Activated CD4-positive, CD25-positive, alpha-beta regulatory T cell (primary cell): Measurements from ENCODE around the gene LHX4.

Experiments used
- DNase-seq, 4 experiments: peaks; one replicate each; lab custom pipeline; 2025; lab: John Stamatoyannopoulos, UW

The LHX4 gene

DNA sequence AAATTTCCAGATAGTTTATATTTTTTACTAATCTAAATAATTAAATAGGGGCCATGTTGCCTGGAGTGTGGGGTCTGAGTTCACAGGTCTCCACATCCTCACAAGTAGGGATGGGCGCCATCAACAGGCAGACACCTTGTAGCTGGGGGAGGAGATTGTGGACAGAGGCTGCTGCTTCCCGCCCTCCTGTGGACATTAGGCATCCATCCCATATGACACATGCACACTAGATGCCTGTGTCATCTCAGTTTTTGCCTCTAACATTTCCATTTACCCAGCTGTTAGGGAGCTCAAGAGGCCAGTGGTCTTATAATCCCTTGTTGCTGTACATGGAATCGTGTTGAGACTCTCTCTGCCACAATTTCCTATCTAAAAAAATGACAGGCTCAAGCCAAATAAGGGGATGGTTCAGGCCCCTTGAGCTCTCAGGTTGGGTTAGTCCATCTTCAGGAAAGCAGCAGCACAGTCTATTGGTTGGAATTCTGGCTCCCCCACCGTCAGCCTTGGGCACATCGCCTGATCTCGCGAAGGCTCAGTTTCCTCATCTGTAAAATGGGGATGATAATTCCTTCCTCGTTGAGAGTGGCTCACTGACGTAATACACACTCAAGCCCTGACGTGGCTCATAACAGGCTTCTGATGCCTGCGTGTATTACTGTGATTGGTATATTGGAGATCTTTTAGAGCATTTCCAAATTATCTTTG lies 13.6 kb downstream of the LHX4 start:
- no peak for DNase-seq

GRCh38 chr1:180244840-180245239 lies 14.8 kb downstream of the LHX4 start:
- no peak for DNase-seq

DNA sequence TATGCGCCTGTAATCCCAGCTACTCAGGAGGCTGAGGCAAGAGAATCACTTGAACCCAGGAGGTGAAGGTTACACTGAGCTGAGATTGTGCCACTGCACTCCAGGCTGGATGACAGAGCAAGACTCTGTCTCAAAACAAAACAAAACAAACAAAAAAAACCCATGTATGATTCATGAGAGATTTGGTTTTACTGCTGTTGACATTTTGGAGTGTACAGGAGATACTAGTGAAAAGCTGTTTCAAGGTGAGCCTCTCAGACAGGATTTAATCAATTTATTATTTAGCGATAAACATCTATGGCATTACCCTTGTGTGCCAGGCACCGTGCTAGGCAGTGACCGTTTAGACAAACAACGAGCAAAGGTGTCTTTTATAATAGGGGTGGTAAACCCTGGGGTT lies 16.5 kb downstream of the LHX4 start:
- DNase-seq: no peak

DNA sequence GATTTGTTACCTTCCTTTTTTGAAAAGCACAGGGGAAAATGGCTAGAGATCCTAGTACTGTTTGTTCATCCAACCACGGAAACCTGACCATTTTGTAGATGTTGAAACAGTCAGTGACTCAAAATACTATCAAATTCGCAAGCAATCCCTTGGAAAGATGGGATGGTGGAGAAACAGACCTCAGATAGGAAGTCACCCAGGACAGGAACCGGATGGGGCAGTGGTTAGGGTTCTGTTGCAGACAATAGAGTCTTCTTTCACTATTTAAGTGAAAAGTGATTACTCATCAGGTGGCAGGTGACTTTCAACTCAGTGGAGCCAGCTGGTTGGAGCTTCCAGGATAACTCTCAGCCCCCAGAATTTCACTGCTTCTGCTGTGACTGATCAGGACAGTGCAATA lies 17.0 kb downstream of the LHX4 start:
- DNase-seq: no peak

DNA sequence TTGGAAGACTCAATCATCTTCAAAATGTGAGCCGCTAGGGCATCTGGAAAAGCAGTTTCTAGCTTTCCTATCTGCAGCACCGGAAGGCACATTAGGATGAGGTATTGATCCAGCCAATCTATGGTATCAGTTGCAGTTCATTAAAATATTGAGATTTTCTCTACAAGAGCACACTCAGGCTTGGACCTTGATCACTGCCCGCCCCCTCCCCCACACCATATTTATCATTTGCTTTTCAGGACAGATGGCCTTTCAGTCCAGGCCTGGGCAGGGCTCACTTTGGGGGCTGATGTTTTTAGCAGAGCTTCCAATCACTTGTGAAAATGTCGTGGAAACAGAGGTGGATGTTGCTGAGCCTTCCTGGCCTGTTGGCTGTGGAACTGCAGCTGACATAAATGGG lies 17.5 kb downstream of the LHX4 start:
- DNase-seq: no peak

GRCh38 chr1:180248176-180248575 lies 18.1 kb downstream of the LHX4 start:
- DNase-seq: no peak

DNA sequence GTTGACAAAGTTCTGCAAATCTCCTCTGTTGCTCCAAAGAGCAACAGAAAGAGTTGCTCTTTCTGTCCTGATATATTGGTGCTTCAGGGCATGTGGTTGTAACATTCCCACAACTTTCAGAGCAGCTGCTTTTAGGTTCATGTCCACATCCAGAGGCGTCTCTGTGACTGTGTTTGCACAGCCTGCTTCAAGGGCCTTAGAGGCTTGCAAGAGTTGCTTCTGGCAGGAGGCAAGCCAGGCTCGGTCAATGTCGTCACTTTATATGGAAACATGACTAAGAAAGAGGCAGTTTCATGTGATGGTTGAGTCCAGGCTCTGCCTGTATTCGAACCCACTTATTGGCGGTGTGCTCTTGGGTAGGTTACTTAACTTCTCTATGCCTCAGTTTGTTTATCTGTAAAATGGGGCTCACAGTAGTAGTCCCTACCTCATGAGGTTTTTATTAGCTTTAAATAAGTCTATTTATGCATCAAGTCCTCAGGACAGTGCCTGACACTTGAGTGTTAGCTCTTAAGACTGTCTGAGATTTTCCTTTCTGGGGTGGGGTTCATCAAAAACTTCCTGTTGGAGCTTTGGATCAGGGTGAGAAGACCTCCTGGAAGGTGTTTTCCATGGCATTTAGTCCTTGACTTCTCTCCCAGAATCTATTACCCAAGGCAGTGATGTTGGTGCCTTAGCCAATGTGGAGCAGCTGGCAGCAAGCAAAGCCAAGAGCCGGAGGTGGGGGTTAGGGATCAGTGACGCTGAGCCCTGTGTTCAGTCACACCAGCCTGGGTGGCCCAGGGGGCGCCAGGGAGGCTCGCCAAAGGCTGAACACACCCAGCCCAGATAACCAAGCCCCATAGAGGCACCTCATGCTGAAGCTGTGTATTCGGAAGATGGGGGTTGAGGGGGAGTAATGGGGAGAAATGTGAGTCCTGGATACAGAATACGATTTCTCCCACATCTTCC lies 18.9 kb downstream of the LHX4 start:
- no peak for DNase-seq

- no peak for DNase-seq
Observed at GRCh38 chr1:180249725-180250498, 19.8 kb downstream of the LHX4 start.

GRCh38 chr1:180250499-180250770 lies 20.4 kb downstream of the LHX4 start:
- no peak for DNase-seq

- DNase-seq: no peak
Observed at GRCh38 chr1:180250883-180251509, 20.9 kb downstream of the LHX4 start.

DNA sequence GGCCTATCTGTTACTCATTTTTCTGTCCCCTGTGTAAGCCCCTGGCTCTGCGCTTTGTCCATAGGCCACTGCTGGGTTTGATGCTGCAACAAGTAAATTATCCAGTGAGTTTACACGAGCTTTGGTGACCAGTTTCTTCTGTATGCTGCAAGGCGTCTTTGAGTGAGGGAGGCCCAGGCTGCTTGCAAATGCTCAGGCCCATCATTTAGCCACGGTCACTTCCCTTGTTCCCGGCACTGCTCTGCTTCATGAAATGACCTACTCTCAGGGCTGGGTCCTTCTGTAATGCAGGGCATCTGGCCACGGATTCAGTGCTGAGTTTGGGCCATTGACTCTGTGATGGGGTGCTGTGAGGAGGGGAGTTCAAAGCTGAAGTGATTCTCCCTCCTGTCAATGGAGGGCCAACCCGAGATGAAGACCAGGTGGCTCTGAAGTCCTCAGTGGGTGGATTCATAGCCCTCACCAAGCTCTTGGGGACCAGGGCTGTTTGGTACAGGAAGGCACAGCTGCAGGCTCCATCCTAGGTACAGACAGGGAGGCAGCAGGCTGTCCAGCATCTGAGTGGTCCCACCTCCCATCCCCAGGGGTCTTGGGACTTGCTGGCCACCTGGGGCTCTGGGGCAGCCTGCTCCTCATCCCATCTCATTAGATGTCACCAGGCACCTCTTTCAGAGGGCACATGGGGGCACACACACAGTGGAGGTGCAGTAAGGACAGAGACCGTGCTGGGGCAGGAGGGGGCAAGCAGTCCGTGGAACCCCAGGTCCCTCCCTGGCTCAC lies 21.7 kb downstream of the LHX4 start:
- no peak for DNase-seq

DNA sequence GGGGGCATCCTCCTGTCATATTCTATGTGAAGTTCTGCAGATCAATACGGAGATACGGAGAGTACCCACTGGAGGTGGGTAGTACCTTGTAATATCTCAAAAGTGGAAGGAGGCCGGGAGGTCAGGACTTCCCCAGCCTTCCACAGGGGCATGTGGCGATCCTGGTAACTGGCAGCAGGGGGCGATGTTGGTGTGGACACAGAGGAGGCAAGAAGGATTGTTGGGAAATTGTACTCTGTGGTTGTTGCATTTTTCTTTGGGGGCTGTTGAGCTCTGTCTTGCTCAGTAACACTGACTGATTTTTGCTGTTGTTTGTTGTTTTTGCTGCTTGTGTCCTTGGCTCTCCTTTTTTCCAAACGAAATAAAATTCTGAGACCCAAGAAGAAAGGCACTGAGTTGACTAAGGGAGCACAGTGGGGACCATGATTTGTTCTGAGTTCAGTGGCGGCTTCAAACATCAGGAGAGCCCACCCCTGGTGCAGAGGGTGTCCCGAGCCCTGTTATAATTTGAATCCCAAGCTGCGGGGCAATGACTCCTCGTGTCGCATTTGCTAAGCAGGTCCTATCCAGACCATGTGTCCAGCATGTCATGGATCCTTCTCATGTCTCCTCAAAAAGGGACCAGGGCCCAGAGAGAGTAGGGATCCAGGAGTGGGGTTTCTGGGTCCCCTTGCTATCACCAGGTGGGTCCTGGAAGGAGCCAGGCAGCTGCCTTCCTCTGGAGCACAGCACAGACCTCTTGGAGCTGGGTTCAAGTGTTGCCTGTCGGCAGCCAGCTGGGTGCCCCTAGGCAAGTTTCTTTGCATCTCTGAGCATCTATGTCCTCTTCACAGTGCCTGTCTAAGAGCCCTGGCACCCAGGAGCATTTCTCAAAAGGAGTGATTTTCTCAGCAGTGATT lies 22.8 kb downstream of the LHX4 start:
- peak; percentile 12 to 55 (median 34) for DNase-seq

- DNase-seq: no peak
Observed at GRCh38 chr1:180253585-180254495, 23.8 kb downstream of the LHX4 start.

DNA sequence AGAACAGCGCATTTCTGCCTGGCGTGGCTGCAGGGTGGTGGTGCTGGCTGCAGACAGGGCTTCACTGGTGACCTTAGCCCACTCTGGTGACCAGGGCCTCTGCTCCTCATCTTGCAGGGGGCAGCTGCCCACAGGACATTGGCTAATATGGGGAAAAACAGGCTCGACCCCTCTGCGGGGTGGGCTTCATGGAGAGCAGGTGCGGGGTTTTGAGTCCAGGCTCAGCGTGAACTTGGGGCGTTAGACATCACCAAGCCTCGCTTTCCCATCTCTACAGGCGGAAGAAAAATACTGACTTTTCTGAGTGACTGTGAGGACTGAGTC lies 24.4 kb downstream of the LHX4 start:
- DNase-seq: no peak

DNA sequence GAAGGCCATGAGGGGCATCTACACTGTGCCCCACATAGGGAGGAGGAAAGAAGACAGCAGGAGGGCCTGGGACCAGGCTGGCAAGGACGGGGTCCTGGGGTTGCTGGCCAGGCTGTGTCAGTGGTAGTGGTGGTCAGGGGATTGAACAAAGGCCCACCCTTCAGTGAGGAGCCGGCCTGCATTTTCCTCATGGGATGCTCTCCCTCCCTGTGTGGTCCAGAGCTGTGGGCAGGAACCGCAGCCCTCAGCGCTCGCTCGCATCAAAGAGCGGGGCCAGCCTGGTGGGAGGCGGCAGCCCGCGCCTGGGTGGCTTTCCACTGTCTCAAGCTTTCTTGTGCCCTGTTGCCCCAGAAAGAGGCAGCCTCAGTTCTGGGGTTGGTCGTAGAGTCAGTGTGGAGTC lies 24.8 kb downstream of the LHX4 start:
- no peak for DNase-seq

- no peak for DNase-seq
Observed at GRCh38 chr1:180255536-180256340, 25.7 kb downstream of the LHX4 start.

DNA sequence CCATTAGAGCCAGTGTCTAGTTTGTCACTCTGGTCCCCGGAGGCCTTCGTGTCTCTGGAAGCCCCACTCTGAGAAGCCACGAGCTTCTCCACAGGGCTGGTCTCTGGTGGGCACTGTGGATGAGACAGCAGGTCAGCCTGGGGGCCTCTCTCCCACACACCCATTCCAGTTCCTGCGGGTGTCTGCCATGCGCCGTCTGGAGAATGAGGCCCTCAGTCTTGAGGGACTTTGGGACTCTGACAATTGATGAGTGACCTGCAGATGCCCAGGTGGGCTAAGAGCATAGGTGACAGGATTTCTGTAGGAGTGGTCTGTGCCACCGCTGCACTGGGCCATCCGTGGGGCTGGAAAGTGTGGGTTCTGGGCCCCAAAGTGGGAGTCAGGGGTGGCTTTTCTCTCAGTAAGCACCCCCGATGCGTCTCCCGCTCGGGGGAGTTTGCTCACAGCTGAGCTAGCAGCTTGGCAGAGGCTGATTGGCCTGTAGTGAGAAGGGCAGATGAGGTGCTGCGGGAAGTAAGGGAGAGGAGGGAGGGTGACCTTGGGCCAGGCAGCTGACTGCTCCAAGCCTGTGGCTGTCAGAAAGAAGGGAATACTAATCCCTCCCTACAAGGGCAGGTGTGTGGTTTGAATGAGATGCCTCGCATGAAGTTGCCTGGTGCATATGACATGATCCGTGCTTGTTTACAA lies 26.4 kb downstream of the LHX4 start:
- no peak for DNase-seq

GRCh38 chr1:180257028-180257386 lies 26.9 kb downstream of the LHX4 start:
- no peak for DNase-seq
